ENCODE measurements around the gene EEA1. TPM values are rescaled to one million over a fixed set of nuclear protein-coding genes. Genes with fewer than 3 reads are reported as not detected.

EEA1 gene
- polyA plus RNA-seq, 1 donor from 2014 or later, result 5.6 TPM

GRCh38 chr12:92733181-92733580, 195.9 kb downstream of the EEA1 start:
- Histone ChIP-seq H3K4me2 (ENCODE audit: low read length) (no peak overlapping the region), H3F3A (ENCODE audit: insufficient read depth, low read length, poor library complexity, severe bottlenecking) (no peaks in the 10 kb centered on the region), H3K79me2 (replicated peaks; ENCODE audit: insufficient read depth, low read length) (no peaks in the 10 kb centered on the region), H3K27me3 (ENCODE audit: insufficient read depth, low read depth, low read length) (no peaks in the 10 kb centered on the region), H3K9ac (ENCODE audit: low read length) (no peak overlapping the region), H3K4me3 (ENCODE audit: low read length) (no peak overlapping the region), H4K20me1 (ENCODE audit: insufficient read depth) (no peaks in the 10 kb centered on the region), H2AFZ (ENCODE audit: low read depth, low read length) (no peak overlapping the region), H3K9me3 (ENCODE audit: low read length) (no peaks in the 10 kb centered on the region), H3K36me3 (ENCODE audit: insufficient read depth, low read length) (no peaks in the 10 kb centered on the region), H3K9me2 (ENCODE audit: insufficient read depth, low read length) (no peaks in the 10 kb centered on the region), H3K27ac (ENCODE audit: low read length) (no peak overlapping the region)
- TF ChIP-seq RAD21 (conservative IDR thresholded peaks at IDR 0.05) (no peak), EZH2 (IDR thresholded peaks at IDR 0.05; ENCODE audit: borderline replicate concordance, insufficient read depth, low read length, poor library complexity, severe bottlenecking) (no peak), POLR2AphosphoS5 (IDR thresholded peaks at IDR 0.05) (no peak), TAF1 (IDR thresholded peaks at IDR 0.05; ENCODE audit: low read depth) (no peak), MXI1 (conservative IDR thresholded peaks at IDR 0.05; ENCODE audit: poor library complexity, severe bottlenecking) (no peak), SMC3 (conservative IDR thresholded peaks at IDR 0.05; ENCODE audit: poor library complexity) (no peak), EP300 (conservative IDR thresholded peaks at IDR 0.05; ENCODE audit: poor library complexity, severe bottlenecking) (no peak)
- TF ChIP-seq, protein P1, sequence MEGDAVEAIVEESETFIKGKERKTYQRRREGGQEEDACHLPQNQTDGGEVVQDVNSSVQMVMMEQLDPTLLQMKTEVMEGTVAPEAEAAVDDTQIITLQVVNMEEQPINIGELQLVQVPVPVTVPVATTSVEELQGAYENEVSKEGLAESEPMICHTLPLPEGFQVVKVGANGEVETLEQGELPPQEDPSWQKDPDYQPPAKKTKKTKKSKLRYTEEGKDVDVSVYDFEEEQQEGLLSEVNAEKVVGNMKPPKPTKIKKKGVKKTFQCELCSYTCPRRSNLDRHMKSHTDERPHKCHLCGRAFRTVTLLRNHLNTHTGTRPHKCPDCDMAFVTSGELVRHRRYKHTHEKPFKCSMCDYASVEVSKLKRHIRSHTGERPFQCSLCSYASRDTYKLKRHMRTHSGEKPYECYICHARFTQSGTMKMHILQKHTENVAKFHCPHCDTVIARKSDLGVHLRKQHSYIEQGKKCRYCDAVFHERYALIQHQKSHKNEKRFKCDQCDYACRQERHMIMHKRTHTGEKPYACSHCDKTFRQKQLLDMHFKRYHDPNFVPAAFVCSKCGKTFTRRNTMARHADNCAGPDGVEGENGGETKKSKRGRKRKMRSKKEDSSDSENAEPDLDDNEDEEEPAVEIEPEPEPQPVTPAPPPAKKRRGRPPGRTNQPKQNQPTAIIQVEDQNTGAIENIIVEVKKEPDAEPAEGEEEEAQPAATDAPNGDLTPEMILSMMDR (IDR thresholded peaks at IDR 0.05; ENCODE audit: poor library complexity, severe bottlenecking), result no peak
- TF ChIP-seq, protein P2, sequence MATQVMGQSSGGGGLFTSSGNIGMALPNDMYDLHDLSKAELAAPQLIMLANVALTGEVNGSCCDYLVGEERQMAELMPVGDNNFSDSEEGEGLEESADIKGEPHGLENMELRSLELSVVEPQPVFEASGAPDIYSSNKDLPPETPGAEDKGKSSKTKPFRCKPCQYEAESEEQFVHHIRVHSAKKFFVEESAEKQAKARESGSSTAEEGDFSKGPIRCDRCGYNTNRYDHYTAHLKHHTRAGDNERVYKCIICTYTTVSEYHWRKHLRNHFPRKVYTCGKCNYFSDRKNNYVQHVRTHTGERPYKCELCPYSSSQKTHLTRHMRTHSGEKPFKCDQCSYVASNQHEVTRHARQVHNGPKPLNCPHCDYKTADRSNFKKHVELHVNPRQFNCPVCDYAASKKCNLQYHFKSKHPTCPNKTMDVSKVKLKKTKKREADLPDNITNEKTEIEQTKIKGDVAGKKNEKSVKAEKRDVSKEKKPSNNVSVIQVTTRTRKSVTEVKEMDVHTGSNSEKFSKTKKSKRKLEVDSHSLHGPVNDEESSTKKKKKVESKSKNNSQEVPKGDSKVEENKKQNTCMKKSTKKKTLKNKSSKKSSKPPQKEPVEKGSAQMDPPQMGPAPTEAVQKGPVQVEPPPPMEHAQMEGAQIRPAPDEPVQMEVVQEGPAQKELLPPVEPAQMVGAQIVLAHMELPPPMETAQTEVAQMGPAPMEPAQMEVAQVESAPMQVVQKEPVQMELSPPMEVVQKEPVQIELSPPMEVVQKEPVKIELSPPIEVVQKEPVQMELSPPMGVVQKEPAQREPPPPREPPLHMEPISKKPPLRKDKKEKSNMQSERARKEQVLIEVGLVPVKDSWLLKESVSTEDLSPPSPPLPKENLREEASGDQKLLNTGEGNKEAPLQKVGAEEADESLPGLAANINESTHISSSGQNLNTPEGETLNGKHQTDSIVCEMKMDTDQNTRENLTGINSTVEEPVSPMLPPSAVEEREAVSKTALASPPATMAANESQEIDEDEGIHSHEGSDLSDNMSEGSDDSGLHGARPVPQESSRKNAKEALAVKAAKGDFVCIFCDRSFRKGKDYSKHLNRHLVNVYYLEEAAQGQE (IDR thresholded peaks at IDR 0.05; ENCODE audit: borderline replicate concordance), result no peak

DNA sequence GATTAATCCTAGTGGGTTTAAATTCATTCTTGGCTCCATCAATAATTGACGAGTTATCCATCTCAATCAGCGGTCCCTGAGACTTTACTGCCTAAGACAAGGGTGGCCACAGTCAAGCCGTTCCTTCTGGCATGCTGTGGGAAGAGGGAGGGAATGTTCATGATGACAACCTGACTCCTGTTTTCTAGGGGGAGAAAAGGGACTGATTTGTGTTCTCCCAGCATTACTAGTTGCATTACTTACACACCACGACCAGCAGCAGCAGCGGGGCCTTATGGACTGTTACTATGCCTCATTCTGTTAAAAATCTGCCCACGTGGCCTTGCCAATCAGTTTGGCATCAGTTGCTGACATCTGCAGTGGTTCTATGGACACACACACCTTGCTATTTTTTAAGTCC, 196.4 kb downstream of the EEA1 start:
- H3K9me3 ChIP-seq (ENCODE audit: low read length), result no peaks in the 10 kb centered on the region
- H4K20me1 ChIP-seq (ENCODE audit: insufficient read depth), result no peaks in the 10 kb centered on the region
- H3K79me2 ChIP-seq (replicated peaks; ENCODE audit: insufficient read depth, low read length), result no peaks in the 10 kb centered on the region
- H2AFZ ChIP-seq (ENCODE audit: low read depth, low read length), result no peak overlapping the region
- H3F3A ChIP-seq (ENCODE audit: insufficient read depth, low read length, poor library complexity, severe bottlenecking), result no peaks in the 10 kb centered on the region
- H3K27ac ChIP-seq (ENCODE audit: low read length), result no peak overlapping the region
- H3K4me2 ChIP-seq (ENCODE audit: low read length), result no peak overlapping the region
- H3K27me3 ChIP-seq (ENCODE audit: insufficient read depth, low read depth, low read length), result no peaks in the 10 kb centered on the region
- no peaks in the 10 kb centered on the region for H3K36me3 ChIP-seq (ENCODE audit: insufficient read depth, low read length)
- TF ChIP-seq EP300 (conservative IDR thresholded peaks at IDR 0.05; ENCODE audit: poor library complexity, severe bottlenecking), result no peak
- TF ChIP-seq, protein P2 (IDR thresholded peaks at IDR 0.05; ENCODE audit: borderline replicate concordance), result no peak
- TF ChIP-seq RAD21 (conservative IDR thresholded peaks at IDR 0.05), result no peak
- no peak for TF ChIP-seq SMC3 (conservative IDR thresholded peaks at IDR 0.05; ENCODE audit: poor library complexity)
- no peak for TF ChIP-seq MXI1 (conservative IDR thresholded peaks at IDR 0.05; ENCODE audit: poor library complexity, severe bottlenecking)
- no peak for TF ChIP-seq POLR2AphosphoS5 (IDR thresholded peaks at IDR 0.05)
- no peak for TF ChIP-seq TAF1 (IDR thresholded peaks at IDR 0.05; ENCODE audit: low read depth)
- TF ChIP-seq EZH2 (IDR thresholded peaks at IDR 0.05; ENCODE audit: borderline replicate concordance, insufficient read depth, low read length, poor library complexity, severe bottlenecking), result no peak
- TF ChIP-seq, protein P1 (IDR thresholded peaks at IDR 0.05; ENCODE audit: poor library complexity, severe bottlenecking), result no peak
- no peaks in the 10 kb centered on the region for H3K9me2 ChIP-seq (ENCODE audit: insufficient read depth, low read length)
- no peak overlapping the region for H3K4me3 ChIP-seq (ENCODE audit: low read length)
- H3K9ac ChIP-seq (ENCODE audit: low read length), result no peak overlapping the region

Data from neural cell (in vitro differentiated cells).